Stimulated activated CD8-positive, alpha-beta memory T cell treated with anti-CD3 and anti-CD28 coated beads, Interleukin-4, amount 100 ng/mL, for 1 hour (primary cell): ENCODE results near the gene AGPAT3.
A peak's percentile ranks its signal among the peaks of the same experiment; 100 is the strongest.

ENCODE experiments used
- DNase-seq, 2 donors: peaks; one replicate each; pipeline ENCODE4 v3.0.0-alpha.2; 2020; ENCODE audit warnings: low read depth in 2 of 2, low spot score in 1 of 2

Gene AGPAT3

GRCh38 chr21:43973634-43973955, 108.6 kb downstream of the AGPAT3 start:
- no peak for DNase-seq

GRCh38 chr21:43974791-43975468, 109.9 kb downstream of the AGPAT3 start:
- no peak for DNase-seq

- DNase-seq = peak; percentile 50 to 63
Measured at GRCh38 chr21:43975469-43976098, 110.6 kb downstream of the AGPAT3 start.

- DNase-seq = no peak
Measured at GRCh38 chr21:43976661-43977060, 111.6 kb downstream of the AGPAT3 start.

- no peak for DNase-seq
Measured at GRCh38 chr21:43978060-43978459, 113.0 kb downstream of the AGPAT3 start.

GRCh38 chr21:43979654-43980053, 114.6 kb downstream of the AGPAT3 start:
- DNase-seq = no peak

GRCh38 chr21:43981151-43981870, 116.3 kb downstream of the AGPAT3 start:
- DNase-seq = no peak

- DNase-seq = no peak
Measured at GRCh38 chr21:43981871-43982210, 116.8 kb downstream of the AGPAT3 start.

GRCh38 chr21:43982489-43983078, 117.6 kb downstream of the AGPAT3 start:
- DNase-seq = no peak

- no peak for DNase-seq
Measured at GRCh38 chr21:43983390-43983789, 118.4 kb downstream of the AGPAT3 start.

GRCh38 chr21:43983860-43984420, 118.9 kb downstream of the AGPAT3 start:
- DNase-seq = no peak

- no peak for DNase-seq
Measured at GRCh38 chr21:43984905-43985689, 120.1 kb downstream of the AGPAT3 start.

GRCh38 chr21:43985690-43986251, 120.7 kb downstream of the AGPAT3 start:
- no peak for DNase-seq

- no peak for DNase-seq
Measured at GRCh38 chr21:43986544-43987451, 121.8 kb downstream of the AGPAT3 start.

GRCh38 chr21:43987509-43987908, 122.5 kb downstream of the AGPAT3 start:
- DNase-seq = no peak

- no peak for DNase-seq
Measured at GRCh38 chr21:43988016-43988415, 123.0 kb downstream of the AGPAT3 start.

- no peak for DNase-seq
Measured at GRCh38 chr21:43988506-43989230, 123.6 kb downstream of the AGPAT3 start.

- DNase-seq = no peak
Measured at GRCh38 chr21:43989401-43989800, 124.4 kb downstream of the AGPAT3 start.

GRCh38 chr21:43991447-43991991, 126.5 kb downstream of the AGPAT3 start:
- no peak for DNase-seq
